ENCODE measurements around the gene GOLGA8B. TPM values are rescaled to one million over a fixed set of nuclear protein-coding genes. Genes with fewer than 3 reads are reported as not detected.
"Not testable (repeated sequence)": the region's sequence is repeated elsewhere in the genome, so short reads cannot be mapped to it uniquely, and the experiment has no call there.

Gene GOLGA8B
- polyA plus RNA-seq, 6 donors from 2014 or later = 2.7 to 11.7 (median 8.0) TPM

GRCh38 chr15:34567174-34567573, 16.3 kb downstream of the GOLGA8B start:
- not testable (repeated sequence) for ATAC-seq (ENCODE audit: low read depth in 2 of 2); H3K36me3 Mint-ChIP-seq; H3K27me3 Mint-ChIP-seq; H3K9me3 Mint-ChIP-seq; H3K4me1 Mint-ChIP-seq; H3K27ac Mint-ChIP-seq; DNase-seq; H3K4me3 Mint-ChIP-seq

GRCh38 chr15:34564711-34565110, 18.7 kb downstream of the GOLGA8B start:
- H3K27ac Mint-ChIP-seq; H3K36me3 Mint-ChIP-seq; DNase-seq; H3K4me1 Mint-ChIP-seq; H3K4me3 Mint-ChIP-seq; H3K27me3 Mint-ChIP-seq; ATAC-seq (ENCODE audit: low read depth in 2 of 2); H3K9me3 Mint-ChIP-seq: not testable (repeated sequence)

DNA sequence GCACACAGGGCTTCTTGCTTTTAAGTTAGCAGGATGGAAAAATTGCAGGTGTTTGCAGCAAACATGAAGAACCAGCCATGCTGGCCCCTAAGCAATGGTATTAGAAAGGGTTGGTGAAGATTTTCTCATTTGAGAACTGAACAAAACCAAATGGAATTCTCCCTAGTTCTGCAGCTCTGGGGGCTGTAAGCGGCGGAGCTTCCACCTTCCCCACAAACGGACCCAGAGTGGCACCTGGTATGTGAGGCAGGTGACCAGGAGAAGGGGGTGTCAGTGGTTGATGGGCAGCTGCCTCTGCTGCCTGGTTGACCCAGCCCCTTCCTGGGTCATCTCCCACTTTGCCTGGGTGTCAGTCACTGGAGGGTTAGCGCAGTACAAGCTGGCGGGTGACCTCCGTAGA, 22.6 kb downstream of the GOLGA8B start:
- not testable (repeated sequence) for DNase-seq; H3K4me1 Mint-ChIP-seq; H3K27ac Mint-ChIP-seq; H3K4me3 Mint-ChIP-seq; ATAC-seq (ENCODE audit: low read depth in 2 of 2); H3K9me3 Mint-ChIP-seq; H3K36me3 Mint-ChIP-seq; H3K27me3 Mint-ChIP-seq

- not testable (repeated sequence) for H3K4me3 Mint-ChIP-seq; H3K27ac Mint-ChIP-seq; H3K36me3 Mint-ChIP-seq; DNase-seq; H3K9me3 Mint-ChIP-seq; H3K27me3 Mint-ChIP-seq; H3K4me1 Mint-ChIP-seq; ATAC-seq (ENCODE audit: low read depth in 2 of 2)
These were observed 23.7 kb downstream of the GOLGA8B start for GRCh38 chr15:34559764-34560163.

GRCh38 chr15:34555162-34555561, 28.3 kb downstream of the GOLGA8B start:
- not testable (repeated sequence) for H3K27me3 Mint-ChIP-seq, H3K4me1 Mint-ChIP-seq, DNase-seq, H3K4me3 Mint-ChIP-seq, H3K36me3 Mint-ChIP-seq, H3K9me3 Mint-ChIP-seq, H3K27ac Mint-ChIP-seq
- ATAC-seq (ENCODE audit: low read depth in 2 of 2) = peak in 1 of 2 donors; percentile 63

- H3K27me3 Mint-ChIP-seq; ATAC-seq (ENCODE audit: low read depth in 2 of 2); H3K27ac Mint-ChIP-seq; H3K9me3 Mint-ChIP-seq; H3K36me3 Mint-ChIP-seq; DNase-seq; H3K4me1 Mint-ChIP-seq; H3K4me3 Mint-ChIP-seq: not testable (repeated sequence)
These were observed 28.7 kb downstream of the GOLGA8B start for GRCh38 chr15:34554716-34555115.

- H3K36me3 Mint-ChIP-seq; H3K4me1 Mint-ChIP-seq; DNase-seq; ATAC-seq (ENCODE audit: low read depth in 2 of 2); H3K27ac Mint-ChIP-seq; H3K27me3 Mint-ChIP-seq; H3K4me3 Mint-ChIP-seq; H3K9me3 Mint-ChIP-seq: not testable (repeated sequence)
These were observed 29.3 kb downstream of the GOLGA8B start for GRCh38 chr15:34554126-34554525.

GRCh38 chr15:34550129-34550528, 33.3 kb downstream of the GOLGA8B start:
- H3K36me3 Mint-ChIP-seq; DNase-seq; ATAC-seq (ENCODE audit: low read depth in 2 of 2); H3K27ac Mint-ChIP-seq; H3K4me1 Mint-ChIP-seq; H3K9me3 Mint-ChIP-seq; H3K4me3 Mint-ChIP-seq; H3K27me3 Mint-ChIP-seq: not testable (repeated sequence)

DNA sequence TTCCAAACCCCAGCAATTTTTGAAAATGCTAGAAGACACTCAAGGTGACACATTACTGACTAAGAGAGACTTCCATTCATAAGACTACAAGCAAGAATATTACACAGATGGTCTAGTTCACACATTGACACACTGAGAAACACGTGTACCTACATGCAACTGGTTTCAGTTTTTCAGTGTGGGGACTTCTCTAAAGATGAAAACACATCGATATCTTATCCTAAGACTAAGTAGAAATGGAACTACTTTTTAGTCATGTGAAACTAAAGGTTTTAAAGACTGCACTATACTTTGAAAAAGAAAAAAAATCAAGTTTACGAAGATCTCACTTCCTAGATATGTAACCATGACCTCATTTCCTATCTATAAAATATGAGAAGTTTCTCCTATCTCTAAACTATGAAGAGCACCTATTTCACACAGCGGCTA, 34.1 kb downstream of the GOLGA8B start:
- H3K9me3 Mint-ChIP-seq; ATAC-seq (ENCODE audit: low read depth in 2 of 2); DNase-seq; H3K4me3 Mint-ChIP-seq; H3K36me3 Mint-ChIP-seq; H3K27me3 Mint-ChIP-seq; H3K4me1 Mint-ChIP-seq; H3K27ac Mint-ChIP-seq: not testable (repeated sequence)

DNA sequence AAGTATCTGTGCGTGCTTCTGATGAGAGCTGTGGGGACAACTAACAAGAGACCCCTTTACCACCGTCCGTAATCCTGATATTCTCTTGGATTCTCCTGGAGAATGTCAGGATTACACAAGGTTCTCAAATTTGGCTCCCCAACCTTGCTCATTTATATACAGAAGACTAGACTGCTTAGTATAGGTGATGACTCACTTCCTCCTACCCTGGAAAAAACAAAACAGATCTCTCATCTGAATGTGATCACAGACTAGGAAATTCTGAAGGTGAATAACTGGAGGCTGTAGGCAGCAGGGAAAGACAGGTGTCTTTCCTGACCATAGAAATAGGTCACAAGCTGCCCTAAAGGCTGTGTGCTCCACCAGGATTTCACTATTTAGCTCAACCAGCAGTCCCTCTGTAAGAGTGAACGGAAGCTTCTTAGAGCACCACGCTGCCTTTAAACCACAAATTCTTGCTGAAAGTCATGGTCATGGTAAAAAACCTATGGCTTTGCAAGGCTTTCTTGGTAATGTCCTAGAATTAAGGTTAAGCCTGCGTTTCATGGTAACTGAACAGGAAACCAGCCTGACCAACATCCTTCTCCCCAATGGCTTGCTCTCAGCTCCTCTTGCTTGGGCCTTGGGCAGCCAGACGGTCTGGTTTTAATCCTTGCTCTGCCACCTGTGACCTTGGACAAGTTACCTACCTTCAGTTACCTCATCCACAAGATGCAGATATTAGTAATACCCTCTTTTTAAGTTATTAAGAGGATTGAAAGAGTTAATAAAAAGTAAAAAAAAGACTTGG, 39.4 kb downstream of the GOLGA8B start:
- H3K27me3 Mint-ChIP-seq; H3K4me1 Mint-ChIP-seq; H3K27ac Mint-ChIP-seq; H3K9me3 Mint-ChIP-seq; H3K36me3 Mint-ChIP-seq; H3K4me3 Mint-ChIP-seq; DNase-seq; ATAC-seq (ENCODE audit: low read depth in 2 of 2): not testable (repeated sequence)

GRCh38 chr15:34535857-34536256, 47.6 kb downstream of the GOLGA8B start:
- H3K9me3 Mint-ChIP-seq; H3K27me3 Mint-ChIP-seq; H3K27ac Mint-ChIP-seq; ATAC-seq (ENCODE audit: low read depth in 2 of 2); H3K36me3 Mint-ChIP-seq; H3K4me3 Mint-ChIP-seq; DNase-seq; H3K4me1 Mint-ChIP-seq: not testable (repeated sequence)

Other genes with a start within 250 kb of the GOLGA8B start
- 10 to 100 TPM in 4 of 6 donors, 1 to 10 TPM in 2; 2.7 to 21.2 (median 14.1) TPM for gene SLC12A6, start 245.9 kb downstream of the GOLGA8B start, polyA plus RNA-seq (ENCODE audit: low read depth in 6 of 6)
- 100 to 1,000 TPM; 255 to 387 (median 349) TPM for gene NOP10, start 240.5 kb downstream of the GOLGA8B start, polyA plus RNA-seq (ENCODE audit: low read depth in 6 of 6)
- gene NUTM1, start 240.3 kb downstream of the GOLGA8B start, polyA plus RNA-seq (ENCODE audit: low read depth in 6 of 6) = not detected
- gene LPCAT4, start 216.5 kb downstream of the GOLGA8B start, polyA plus RNA-seq (ENCODE audit: low read depth in 6 of 6) = 1 to 10 TPM; 3.3 to 7.6 (median 6.0) TPM
- gene GOLGA8A, start 145.8 kb downstream of the GOLGA8B start, polyA plus RNA-seq (ENCODE audit: low read depth in 6 of 6) = 1 to 10 TPM; 1.8 to 7.6 (median 2.7) TPM
- not detected for gene GJD2, start 171.3 kb upstream of the GOLGA8B start, polyA plus RNA-seq (ENCODE audit: low read depth in 6 of 6)
- gene ACTC1, start 211.9 kb upstream of the GOLGA8B start, polyA plus RNA-seq (ENCODE audit: low read depth in 6 of 6) = not detected